Gastroesophageal sphincter (tissue), 4 donors: ENCODE data around the gene NDUFB1. TPM values are rescaled to one million over a fixed set of nuclear protein-coding genes. Genes with fewer than 3 reads are reported as not detected.
A peak's percentile ranks its signal among the peaks of the same experiment; 100 is the strongest.

Experiments used
- ATAC-seq: fragments of 150-250 bp; one replicate; pipeline ENCODE4 v1.9.1; 2016; ENCODE audit warnings: mild to moderate bottlenecking, moderate library complexity
- H3K27ac ChIP-seq, 4 donors: fragments of 200-600 bp; sonication (generic) in 3 of 4; 1 replicate in 3 of 4; 2 replicates in 1 of 4; pipeline ENCODE4 v1.5.1; 2016 to 2019
- H3K27me3 ChIP-seq: fragments of 200-600 bp; sonication (generic); one replicate; pipeline ENCODE4 v1.5.1; 2019
- H3K36me3 ChIP-seq, 2 donors: fragments of 200-600 bp; sonication (generic); one replicate each; pipeline ENCODE4 v1.5.1; 2019; ENCODE audit warnings: control low read depth in 1 of 2
- H3K4me1 ChIP-seq, 3 donors: fragments of 200-600 bp; sonication (generic); 1 replicate in 2 of 3; 2 replicates in 1 of 3; pipeline ENCODE4 v1.5.1; 2016 to 2019; ENCODE audit warnings: control low read depth in 2 of 3
- H3K4me3 ChIP-seq, 2 donors: fragments of 200-600 bp; sonication (generic); one replicate each; pipeline ENCODE4 v1.5.1; 2019; ENCODE audit warnings: mild to moderate bottlenecking in 1 of 2, moderate library complexity in 1 of 2
- H3K9me3 ChIP-seq, 3 donors: fragments of 200-600 bp; sonication (generic); one replicate each; pipeline ENCODE4 v1.5.1; 2017 to 2019; ENCODE audit warnings: control low read depth in 2 of 3
- EP300 ChIP-seq: sonication (generic); formaldehyde crosslinking; IDR thresholded peaks from one replicate; pipeline ENCODE4 v1.6.1; 2017; ENCODE audit warnings: antibody characterized with exemption, mild to moderate bottlenecking
- POLR2A ChIP-seq, 2 donors: fragments of 450-650 bp; IDR thresholded peaks; one replicate each; pipeline ENCODE4 v1.6.1; 2017; ENCODE audit warnings: antibody characterized with exemption in 2 of 2, mild to moderate bottlenecking in 2 of 2, moderate library complexity in 1 of 2
- POLR2AphosphoS5 ChIP-seq: sonication (generic); formaldehyde crosslinking; IDR thresholded peaks from one replicate; pipeline ENCODE4 v1.6.1; 2017; ENCODE audit warnings: antibody characterized with exemption
- WGBS, 2 donors: methylation state at CpG; one replicate each; pipeline ENCODE4 v1.1.5; 2018; ENCODE audit warnings: low coverage in 1 of 2; 5-methylcytosine and 5-hydroxymethylcytosine counted together
- total RNA-seq, 4 donors: library from RNA; depleted of rRNA; stranded (reverse); fragments of >200 nt; gene quantifications; one replicate each; pipeline ENCODE4 v1.1.0, GENCODE V29; 2016
- TF ChIP-seq, protein P1 (sequence below), 4 experiments: fragments of 200-600 bp in 2 of 4; fragments of 450-650 bp in 2 of 4; sonication (generic) in 1 of 4; IDR thresholded peaks; one replicate each; pipeline ENCODE4 v1.5.1; 2017 to 2019; ENCODE audit warnings: antibody characterized with exemption in 4 of 4, mild to moderate bottlenecking in 2 of 4, moderate library complexity in 2 of 4

The NDUFB1 gene
- total RNA-seq, 4 donors from 2014 or later, result 258 to 481 (median 412) TPM

- TF ChIP-seq, protein P1, sequence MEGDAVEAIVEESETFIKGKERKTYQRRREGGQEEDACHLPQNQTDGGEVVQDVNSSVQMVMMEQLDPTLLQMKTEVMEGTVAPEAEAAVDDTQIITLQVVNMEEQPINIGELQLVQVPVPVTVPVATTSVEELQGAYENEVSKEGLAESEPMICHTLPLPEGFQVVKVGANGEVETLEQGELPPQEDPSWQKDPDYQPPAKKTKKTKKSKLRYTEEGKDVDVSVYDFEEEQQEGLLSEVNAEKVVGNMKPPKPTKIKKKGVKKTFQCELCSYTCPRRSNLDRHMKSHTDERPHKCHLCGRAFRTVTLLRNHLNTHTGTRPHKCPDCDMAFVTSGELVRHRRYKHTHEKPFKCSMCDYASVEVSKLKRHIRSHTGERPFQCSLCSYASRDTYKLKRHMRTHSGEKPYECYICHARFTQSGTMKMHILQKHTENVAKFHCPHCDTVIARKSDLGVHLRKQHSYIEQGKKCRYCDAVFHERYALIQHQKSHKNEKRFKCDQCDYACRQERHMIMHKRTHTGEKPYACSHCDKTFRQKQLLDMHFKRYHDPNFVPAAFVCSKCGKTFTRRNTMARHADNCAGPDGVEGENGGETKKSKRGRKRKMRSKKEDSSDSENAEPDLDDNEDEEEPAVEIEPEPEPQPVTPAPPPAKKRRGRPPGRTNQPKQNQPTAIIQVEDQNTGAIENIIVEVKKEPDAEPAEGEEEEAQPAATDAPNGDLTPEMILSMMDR (IDR thresholded peaks at IDR 0.05), result peak; percentile 7 to 38 (median 34)
- TF ChIP-seq POLR2A (IDR thresholded peaks at IDR 0.05) (no peak), EP300 (no peak), POLR2AphosphoS5 (no peak)
- peaks cover 0 to 99% of the 10 kb centered on the region in 2 donors for H3K36me3 ChIP-seq
- H3K9me3 ChIP-seq, result no peaks in the 10 kb centered on the region
- no peaks in the 10 kb centered on the region for H3K27me3 ChIP-seq
- 20 to 58% methylated on average over 1 of the region's 1 CpG for WGBS, 2 donors
- H3K27ac ChIP-seq, result no peak overlapping the region
- ATAC-seq, result no peak
- H3K4me1 ChIP-seq, result no peaks in the 10 kb centered on the region
- no peak overlapping the region for H3K4me3 ChIP-seq
Measured at GRCh38 chr14:92135269-92135668, 13.8 kb upstream of the NDUFB1 start.

- ATAC-seq, result no peak
- Histone ChIP-seq H3K27me3 (no peaks in the 10 kb centered on the region), H3K36me3 (peaks cover 0 to 98% of the 10 kb centered on the region in 2 donors), H3K4me3 (no peak overlapping the region), H3K27ac (no peak overlapping the region), H3K4me1 (no peaks in the 10 kb centered on the region), H3K9me3 (no peaks in the 10 kb centered on the region)
- no peak for TF ChIP-seq EP300
- TF ChIP-seq, protein P1 (IDR thresholded peaks at IDR 0.05), result no peak
- no peak for TF ChIP-seq POLR2A (IDR thresholded peaks at IDR 0.05)
- no peak for TF ChIP-seq POLR2AphosphoS5
- 53 to 87% methylated on average over 1 of the region's 1 CpG for WGBS, 2 donors
Measured at GRCh38 chr14:92134456-92134855, 12.9 kb upstream of the NDUFB1 start.

- no peak for ATAC-seq
- peaks cover 0 to 27% of the 10 kb centered on the region in 2 donors for H3K36me3 ChIP-seq
- H3K9me3 ChIP-seq, result no peaks in the 10 kb centered on the region
- H3K4me1 ChIP-seq, result peaks cover 0 to 74% (median 11%) of the 10 kb centered on the region in 3 donors
- H3K27ac ChIP-seq, result peak overlapping the region; percentile 91 to 97 (median 94)
- TF ChIP-seq, protein P1 (IDR thresholded peaks at IDR 0.05), result no peak
- 31 to 46% methylated on average over 4 to 7 of the region's 9 CpGs for WGBS, 2 donors
- peak overlapping the region; percentile 81 to 84 for H3K4me3 ChIP-seq
- no peaks in the 10 kb centered on the region for H3K27me3 ChIP-seq
Measured at GRCh38 chr14:92122761-92123160, 1.3 kb upstream of the NDUFB1 start.

DNA sequence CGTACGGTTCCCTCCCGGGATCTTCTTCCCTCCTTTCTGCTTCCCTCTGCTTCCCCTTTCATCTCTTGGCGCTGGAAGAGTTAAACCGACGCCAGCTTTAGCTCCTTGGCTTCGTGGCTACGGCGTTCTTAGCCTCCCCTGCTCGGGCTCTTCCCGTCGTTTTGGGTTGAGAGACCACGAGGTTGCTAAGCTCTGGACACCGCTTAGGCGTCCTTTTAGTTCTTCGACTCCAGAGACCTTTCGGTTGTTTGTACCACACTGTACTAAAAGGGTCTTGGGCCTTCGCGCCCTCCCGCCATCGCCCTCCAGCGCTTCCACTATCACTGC is 808 bp upstream of the NDUFB1 start:
- no peaks in the 10 kb centered on the region for H3K27me3 ChIP-seq
- peaks cover 0 to 27% of the 10 kb centered on the region in 2 donors for H3K36me3 ChIP-seq
- H3K9me3 ChIP-seq, result no peaks in the 10 kb centered on the region
- WGBS, 2 donors, result 0% methylated on average over 6 to 22 of the region's 22 CpGs
- H3K4me3 ChIP-seq, result peak overlapping the region; percentile 81 to 84
- ATAC-seq, result peak; percentile 13
- H3K27ac ChIP-seq, result peak overlapping the region; percentile 91 to 97 (median 94)
- TF ChIP-seq POLR2AphosphoS5 (no peak), EP300 (no peak), POLR2A (IDR thresholded peaks at IDR 0.05) (no peak)
- TF ChIP-seq, protein P1 (IDR thresholded peaks at IDR 0.05), result no peak
- peaks cover 0 to 79% (median 11%) of the 10 kb centered on the region in 3 donors for H3K4me1 ChIP-seq

GRCh38 chr14:92121207-92121669 is 268 bp downstream of the NDUFB1 start:
- Histone ChIP-seq H3K4me3 (peak overlapping the region; percentile 81 to 84), H3K36me3 (peaks cover 0 to 27% of the 10 kb centered on the region in 2 donors), H3K27ac (peak overlapping the region; percentile 91 to 97 (median 94)), H3K9me3 (no peaks in the 10 kb centered on the region), H3K4me1 (peaks cover 0 to 81% (median 13%) of the 10 kb centered on the region in 3 donors), H3K27me3 (no peaks in the 10 kb centered on the region)
- TF ChIP-seq POLR2A (IDR thresholded peaks at IDR 0.05), result peak in 1 of 2 donors; percentile 16
- TF ChIP-seq, protein P1 (IDR thresholded peaks at IDR 0.05), result no peak
- 0 to 1% methylated on average over 20 to 21 of the region's 36 CpGs for WGBS, 2 donors
- ATAC-seq, result peak; percentile 35
